SK-N-MC (cell line): ENCODE results near the gene PAX7.

Source experiments
- EZH2 ChIP-seq: fragments of 200-600 bp; sonication (generic); IDR thresholded peaks from one replicate; pipeline ENCODE4 v1.6.1; 2017; ENCODE audit warnings: antibody characterized with exemption
- FOXP2 ChIP-seq: optimal IDR thresholded peaks from 2 replicates; pipeline ENCODE3; 2011; ENCODE audit warnings: mild to moderate bottlenecking, moderate library complexity; ENCODE audit not compliant: insufficient read depth; ENCODE audit errors: extremely low read length, control extremely low read depth
- POLR2AphosphoS5 ChIP-seq: IDR thresholded peaks from 2 replicates; pipeline ENCODE4 v1.6.1; 2012; ENCODE audit warnings: mild to moderate bottlenecking, low read depth, low read length, borderline replicate concordance

DNA sequence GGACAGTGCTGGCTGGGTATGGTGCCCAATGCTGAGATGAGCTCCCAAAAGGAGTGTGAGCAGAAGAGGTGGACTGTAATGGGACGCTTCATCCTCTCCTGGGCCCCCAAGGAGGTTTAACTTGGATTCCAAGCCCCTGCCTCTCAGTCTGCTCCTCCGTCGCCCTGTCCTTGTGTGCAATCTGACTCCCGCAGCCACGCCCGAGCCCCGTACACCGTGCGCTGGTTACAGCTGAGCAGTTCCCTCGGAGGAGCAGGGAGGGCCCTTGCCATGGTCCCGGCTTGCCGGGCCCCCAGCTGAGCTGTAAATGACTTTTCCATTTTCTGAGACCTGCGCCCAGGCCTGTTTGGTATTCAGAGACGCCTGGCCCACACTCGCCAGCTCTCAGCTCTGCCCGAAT lies 53.7 kb downstream of the PAX7 start:
- TF ChIP-seq POLR2AphosphoS5 = no peak
- no peak for TF ChIP-seq EZH2
- no peak for TF ChIP-seq FOXP2
